Inferior parietal cortex (tissue), 1 donor: ENCODE measurements around the gene MGAT4C.
A peak's percentile ranks its signal among the peaks of the same experiment; 100 is the strongest.

ENCODE experiments used
- DNase-seq: peaks from one replicate; pipeline ENCODE4 v3.0.0-alpha.2; 2016; ENCODE audit errors: extremely low spot score

MGAT4C gene

DNA sequence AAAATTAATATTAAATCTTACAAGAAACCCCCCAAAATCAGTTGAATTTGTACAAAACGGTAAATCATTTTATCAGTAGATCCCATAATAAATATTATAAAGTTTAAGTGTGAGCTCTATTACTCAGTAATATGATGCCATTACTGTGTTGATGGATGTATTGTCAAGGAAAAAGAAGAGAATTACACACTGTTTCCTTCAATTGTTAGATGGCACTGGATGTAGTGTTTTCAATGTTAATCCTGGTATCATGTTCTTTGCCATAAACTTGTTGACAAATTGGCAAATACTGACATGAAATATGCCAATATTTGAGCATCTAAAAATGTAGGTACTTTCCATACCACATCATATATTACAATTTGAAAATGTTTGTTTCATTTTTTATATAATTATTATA lies 280.5 kb downstream of the MGAT4C start:
- no peak for DNase-seq

DNA sequence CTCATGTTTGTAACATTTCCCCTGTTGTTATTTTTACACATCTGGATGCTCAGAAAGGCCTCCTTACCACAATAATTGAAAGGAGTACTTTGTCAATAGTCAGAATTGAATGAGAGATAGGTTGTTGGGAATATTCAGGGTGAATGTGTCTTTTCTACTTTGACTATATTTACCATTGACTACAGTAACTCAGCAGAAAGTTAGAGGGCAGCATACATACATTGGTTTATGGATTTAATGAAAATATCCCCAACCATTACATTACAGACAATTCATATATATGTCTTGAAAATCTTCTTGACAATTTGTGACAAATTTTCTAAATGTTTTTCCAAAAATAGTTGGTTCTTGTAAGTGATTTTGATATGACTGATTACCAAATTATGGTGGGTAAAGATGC lies 284.4 kb downstream of the MGAT4C start:
- DNase-seq = no peak

DNA sequence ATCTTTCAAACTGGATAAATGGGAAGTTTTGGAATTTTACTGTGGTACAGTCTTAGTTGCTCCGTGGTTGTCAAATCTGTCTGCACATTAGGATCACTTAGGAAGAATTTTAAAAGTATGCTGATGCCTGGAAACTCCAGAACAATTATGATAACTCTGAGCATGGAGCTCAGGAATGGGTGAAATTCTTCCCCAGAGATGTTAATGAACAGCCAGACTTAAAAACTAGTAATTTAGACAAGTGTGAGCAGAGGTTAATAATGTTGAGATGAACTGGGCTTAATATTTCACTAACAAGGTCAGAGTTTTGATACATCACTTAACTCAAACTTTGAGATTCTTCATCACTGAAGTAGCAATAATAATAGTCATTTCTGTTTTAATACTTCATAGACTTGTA lies 287.6 kb downstream of the MGAT4C start:
- DNase-seq = no peak

DNA sequence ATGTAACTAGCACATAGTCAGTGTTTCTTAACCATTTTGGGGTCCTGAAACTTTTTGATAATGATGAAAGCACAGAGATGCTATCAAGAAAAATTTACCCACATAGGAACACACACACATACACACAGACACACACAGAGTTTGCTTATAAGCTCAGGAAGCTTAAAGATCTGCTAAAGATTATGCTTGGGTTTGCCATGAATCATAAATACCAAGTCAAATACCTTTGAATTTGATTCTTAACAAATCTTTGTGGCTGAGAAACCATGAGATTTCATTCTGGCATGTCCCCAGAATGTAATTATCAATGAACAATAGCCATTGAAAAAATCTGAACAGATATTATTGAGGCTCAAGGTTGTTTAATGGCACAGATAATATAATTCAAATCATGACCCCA lies 292.9 kb downstream of the MGAT4C start:
- DNase-seq = no peak

DNA sequence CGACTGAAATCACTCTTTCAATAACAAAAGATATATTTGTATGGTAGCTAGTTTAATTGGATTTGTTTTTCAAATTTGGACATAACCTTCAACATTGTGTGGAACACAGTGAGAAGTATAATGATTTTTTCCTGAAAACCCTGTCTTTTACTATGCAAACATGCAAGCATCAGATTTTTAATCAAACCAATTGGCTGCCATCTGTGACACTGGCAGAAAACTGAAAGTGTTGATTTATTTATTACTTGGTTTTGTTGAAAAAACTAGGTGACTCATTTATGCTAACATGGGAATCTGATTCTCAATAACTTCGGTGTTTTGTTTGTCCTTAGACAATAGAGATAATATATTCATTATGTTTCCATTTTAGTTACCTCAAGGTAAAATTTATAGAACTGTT lies 300.1 kb downstream of the MGAT4C start:
- no peak for DNase-seq

DNA sequence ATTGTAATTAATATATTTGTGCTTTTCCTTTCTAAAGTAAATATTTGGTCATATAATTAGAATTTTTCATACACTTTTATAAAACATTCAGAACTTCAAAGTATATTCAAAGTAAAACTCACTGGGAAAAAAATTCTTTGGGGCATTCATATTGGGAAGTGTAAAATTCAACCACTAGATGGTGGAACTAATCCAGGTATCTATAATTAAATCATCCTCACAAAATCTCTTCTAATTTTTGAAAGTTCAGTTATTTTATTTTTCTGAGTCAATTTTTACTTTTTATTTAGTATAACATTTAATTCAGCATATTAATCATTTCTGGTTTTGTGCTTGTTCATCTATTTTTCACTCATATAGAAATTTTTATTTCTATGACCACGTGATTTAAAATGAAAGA lies 301.1 kb downstream of the MGAT4C start:
- no peak for DNase-seq

DNA sequence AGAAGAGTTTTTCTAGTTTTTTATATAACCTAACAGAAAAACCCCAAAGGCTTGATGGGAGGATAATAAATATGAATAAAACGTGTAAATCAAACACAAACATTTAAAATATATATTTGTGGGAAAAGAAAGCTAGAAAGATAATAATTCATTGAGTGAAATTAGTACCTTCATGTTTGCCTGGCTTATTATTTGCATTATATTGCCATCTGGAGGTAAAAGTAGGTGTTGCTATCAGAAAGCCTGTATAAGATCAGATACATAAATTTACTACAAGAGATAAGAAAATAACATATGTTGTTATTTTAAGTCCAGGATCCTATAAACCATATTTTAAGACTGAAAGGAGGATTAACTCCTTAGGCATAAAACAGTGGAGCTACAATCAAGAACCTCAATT lies 304.4 kb downstream of the MGAT4C start:
- no peak for DNase-seq

DNA sequence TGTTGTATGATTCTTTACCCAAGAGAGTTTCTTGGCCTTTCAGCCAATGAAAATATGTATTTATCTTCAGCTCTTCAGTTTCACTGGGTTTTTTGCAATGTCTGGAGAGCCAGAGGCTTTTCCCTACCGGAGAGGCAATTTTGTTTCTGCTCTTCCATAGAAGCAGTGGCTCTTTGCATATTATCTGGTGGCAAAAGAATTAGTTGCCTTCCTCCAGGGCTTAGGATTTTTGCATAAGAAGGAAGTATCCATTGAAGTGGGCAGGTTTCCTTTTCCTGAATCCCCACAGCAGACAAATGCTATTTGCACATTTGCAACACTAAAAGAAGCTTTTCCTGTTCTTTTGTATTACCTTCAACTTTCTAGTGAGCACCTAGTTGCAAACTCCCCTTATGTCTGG lies 306.9 kb downstream of the MGAT4C start:
- no peak for DNase-seq

DNA sequence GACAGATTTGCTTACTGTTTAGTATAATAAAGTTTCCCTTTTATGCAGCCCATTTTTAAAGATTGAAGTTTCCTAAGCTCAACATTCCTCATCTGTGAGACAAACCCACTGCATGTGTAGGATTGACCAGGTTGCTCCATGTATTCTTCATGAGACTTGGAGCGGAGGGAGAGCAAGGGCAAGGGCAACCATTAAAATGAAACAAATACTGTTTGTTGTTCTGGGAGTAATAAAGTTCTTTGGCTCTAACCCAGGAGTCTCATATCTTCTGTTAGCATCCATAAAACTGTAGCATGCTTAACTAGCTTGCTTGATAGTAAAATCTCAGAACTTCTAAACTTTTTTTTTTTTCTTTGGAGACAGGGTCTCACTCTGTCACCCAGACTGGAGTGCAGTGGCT lies 307.9 kb downstream of the MGAT4C start:
- no peak for DNase-seq

DNA sequence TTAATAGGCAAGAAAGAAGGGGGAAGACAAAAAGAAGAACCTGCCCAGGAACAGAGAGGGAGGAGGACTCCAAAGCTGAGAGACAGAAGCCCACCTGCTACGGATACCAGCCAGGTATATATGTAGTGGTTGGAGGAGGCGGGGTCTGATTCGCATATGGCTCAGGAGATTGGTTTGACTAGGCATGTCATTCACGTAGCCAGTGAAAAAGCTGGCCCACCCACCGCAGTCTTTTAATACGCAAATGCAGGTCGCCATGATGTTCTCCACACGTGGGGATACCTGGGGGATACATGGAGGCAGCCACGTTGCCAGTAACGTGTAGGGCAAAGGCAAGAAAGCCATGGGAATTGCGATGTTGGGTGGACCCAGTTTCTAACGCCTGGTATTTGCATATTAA lies 308.9 kb downstream of the MGAT4C start:
- DNase-seq = no peak

DNA sequence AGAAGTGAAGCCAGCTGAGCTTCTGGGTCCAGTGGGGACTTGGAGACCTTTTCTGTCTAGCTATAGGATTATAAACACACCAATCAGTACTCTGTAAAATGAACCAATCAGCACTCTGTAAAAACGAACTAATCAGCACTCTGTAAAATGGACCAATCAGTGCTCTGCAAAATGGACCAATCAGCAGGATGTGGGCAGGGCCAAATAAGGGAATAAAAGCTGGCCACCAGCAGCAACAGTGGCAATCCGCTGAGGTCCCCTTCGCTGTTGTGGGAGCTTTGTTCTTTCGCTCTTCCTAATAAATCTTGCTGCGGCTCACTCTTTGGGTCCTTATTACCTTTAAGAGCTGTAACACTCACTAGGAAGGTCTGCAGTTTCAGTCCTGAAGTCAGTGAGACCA lies 309.8 kb downstream of the MGAT4C start:
- no peak for DNase-seq

DNA sequence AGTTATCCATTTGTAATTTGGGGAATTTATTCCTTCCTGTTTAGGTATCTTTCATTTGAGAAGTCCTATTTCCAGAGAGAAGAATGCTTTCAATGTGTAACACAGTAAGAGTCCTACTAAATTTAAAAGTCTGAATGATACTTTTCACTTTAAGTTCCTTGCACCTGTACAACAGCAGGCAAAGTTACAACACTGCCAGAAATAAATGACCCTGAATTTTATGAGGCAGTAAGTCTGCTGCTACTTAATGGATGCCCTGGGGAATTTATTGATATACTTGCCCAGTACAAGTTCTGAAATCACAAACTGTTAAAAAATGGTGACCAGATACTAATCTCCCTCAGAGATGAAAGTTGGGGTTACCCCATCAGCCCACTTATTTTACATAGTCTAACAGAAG lies 329.0 kb downstream of the MGAT4C start:
- no peak for DNase-seq

DNA sequence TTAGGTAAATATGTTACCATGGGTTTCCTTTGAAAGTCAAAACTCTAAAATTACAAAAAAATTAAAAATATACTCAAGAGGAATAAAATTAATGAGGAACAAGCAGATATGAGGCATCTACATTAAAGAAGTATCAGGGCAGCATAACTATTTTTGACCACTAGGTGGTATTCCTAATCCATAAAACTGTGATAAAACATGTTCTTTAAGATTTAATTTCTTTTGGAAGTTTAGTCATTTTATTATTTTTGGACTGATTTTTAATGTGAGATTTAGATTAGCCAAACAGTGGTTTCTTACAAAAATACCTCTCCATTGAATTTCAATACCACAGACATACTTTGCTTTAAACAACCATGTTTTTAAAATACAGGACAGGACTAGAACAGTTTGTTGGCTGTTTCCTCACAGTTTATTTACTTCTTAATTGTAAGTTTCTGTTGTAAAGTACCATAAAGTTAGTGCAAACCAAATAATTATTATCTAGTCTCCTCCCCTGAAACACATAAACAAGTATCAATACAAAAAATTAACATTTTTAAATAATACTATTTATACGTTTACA lies 332.3 kb downstream of the MGAT4C start:
- peak; percentile 41 for DNase-seq

DNA sequence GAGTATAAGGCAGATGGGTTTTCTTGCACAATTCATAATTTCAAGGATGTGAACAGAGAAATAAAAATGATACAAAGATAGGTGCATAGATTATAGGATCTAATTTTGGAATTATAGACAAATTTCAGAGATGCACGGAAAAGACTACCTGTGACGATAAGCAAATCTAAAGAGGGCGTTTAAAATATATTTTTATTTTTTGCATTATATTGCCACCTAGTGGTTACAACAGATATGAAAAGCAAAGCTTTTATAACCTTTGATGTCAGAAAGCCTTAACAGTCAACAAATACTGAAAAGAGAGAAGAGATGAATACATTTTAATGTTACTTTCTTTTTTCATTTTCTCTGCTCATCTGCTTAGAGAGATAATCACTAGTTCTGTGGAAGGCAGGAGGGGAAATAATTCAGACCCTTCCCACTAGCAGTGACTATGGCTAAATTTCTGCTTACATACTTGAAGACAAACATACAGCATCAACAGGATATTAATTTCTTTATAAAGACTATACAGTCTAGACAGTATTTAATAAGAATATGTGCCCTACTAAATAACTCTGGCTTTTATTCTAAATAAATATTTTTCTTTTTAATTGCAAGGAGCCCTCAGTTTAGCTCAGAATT lies 335.8 kb downstream of the MGAT4C start:
- peak; percentile 63 for DNase-seq
